Measurements from ENCODE around the gene COQ10A. TPM values are rescaled to one million over a fixed set of nuclear protein-coding genes. Genes with fewer than 3 reads are reported as not detected.

The COQ10A gene
- 8.9 TPM for polyA plus RNA-seq (2013, experiment 1 of 2; ENCODE audit: insufficient read length)
- 8.2 TPM for polyA plus RNA-seq (2013, experiment 2 of 2; ENCODE audit: insufficient read length)

GRCh38 chr12:56266693-56267442, at the start of gene COQ10A:
Gene COQ10A, plus strand, starts transcription at chr12:56266942. Its CDS starts 177 bp downstream, at chr12:56267119.
- DNase-seq = peak; percentile 86

- DNase-seq = no peak
Measured at GRCh38 chr12:56219840-56220239, 46.9 kb upstream of the COQ10A start.

- DNase-seq = peak; percentile 65
Measured at GRCh38 chr12:56220611-56221231, 46.0 kb upstream of the COQ10A start.

GRCh38 chr12:56221232-56221756, 45.4 kb upstream of the COQ10A start:
- DNase-seq = peak; percentile 91

- peak; percentile 98 for DNase-seq
Measured at GRCh38 chr12:56221757-56222530, 44.8 kb upstream of the COQ10A start, which contains the start of gene RNF41. Gene RNF41, minus strand, starts transcription at chr12:56221922. Its CDS starts 7,875 bp downstream, at chr12:56214047.

GRCh38 chr12:56222531-56222895, 44.2 kb upstream of the COQ10A start:
- DNase-seq = no peak

GRCh38 chr12:56223571-56224101, 43.1 kb upstream of the COQ10A start:
- no peak for DNase-seq

- peak; percentile 99 for DNase-seq
Measured at GRCh38 chr12:56224102-56224701, 42.5 kb upstream of the COQ10A start, which contains the start of gene NABP2. Gene NABP2, plus strand, starts transcription at chr12:56224342. Its CDS starts 515 bp downstream, at chr12:56224857.

GRCh38 chr12:56224954-56225353, 41.8 kb upstream of the COQ10A start:
- DNase-seq = no peak

- DNase-seq = no peak
Measured at GRCh38 chr12:56229082-56229481, 37.7 kb upstream of the COQ10A start.

GRCh38 chr12:56229916-56230431, 36.8 kb upstream of the COQ10A start, which contains the start of gene SLC39A5:
Gene SLC39A5, plus strand, starts transcription at chr12:56230051. Its CDS starts 1,224 bp downstream, at chr12:56231275.
- no peak for DNase-seq

- DNase-seq = no peak
Measured at GRCh38 chr12:56230432-56231183, 36.1 kb upstream of the COQ10A start.

- no peak for DNase-seq
Measured at GRCh38 chr12:56231184-56231582, 35.6 kb upstream of the COQ10A start.

- DNase-seq = no peak
Measured at GRCh38 chr12:56234746-56235436, 31.9 kb upstream of the COQ10A start.

- no peak for DNase-seq
Measured at GRCh38 chr12:56236091-56236490, 30.7 kb upstream of the COQ10A start.

GRCh38 chr12:56236985-56237384, 29.8 kb upstream of the COQ10A start:
- no peak for DNase-seq

GRCh38 chr12:56237552-56237951, 29.2 kb upstream of the COQ10A start:
- no peak for DNase-seq

- DNase-seq = no peak
Measured at GRCh38 chr12:56241424-56242303, 25.1 kb upstream of the COQ10A start.

GRCh38 chr12:56242986-56243385, 23.8 kb upstream of the COQ10A start:
- DNase-seq = no peak
